Upper lobe of right lung (tissue), 1 donor: Measurements from ENCODE around the gene TYK2. TPM values are rescaled to one million over a fixed set of nuclear protein-coding genes. Genes with fewer than 3 reads are reported as not detected.
A peak's percentile ranks its signal among the peaks of the same experiment; 100 is the strongest.
"Not testable (repeated sequence)": the region's sequence is repeated elsewhere in the genome, so short reads cannot be mapped to it uniquely, and the experiment has no call there.

Experiments
- ATAC-seq: fragments of 200-7000 bp; cut with Tn5 transposase; one replicate; pipeline ENCODE4 v1.9.1; 2020; ENCODE audit warnings: mild to moderate bottlenecking, moderate library complexity
- DNase-seq: peaks from one replicate; pipeline ENCODE4 v3.0.0-alpha.2; 2020
- H3K27ac ChIP-seq: fragments of 200-600 bp; one replicate; pipeline ENCODE4 v1.8.0; 2022
- H3K27me3 ChIP-seq: fragments of 200-600 bp; one replicate; pipeline ENCODE4 v1.8.0; 2022; ENCODE audit warnings: mild to moderate bottlenecking
- H3K36me3 ChIP-seq: fragments of 200-600 bp; one replicate; pipeline ENCODE4 v1.8.0; 2022
- H3K4me1 ChIP-seq: fragments of 200-600 bp; one replicate; pipeline ENCODE4 v1.8.0; 2022
- H3K4me3 ChIP-seq: fragments of 200-600 bp; one replicate; pipeline ENCODE4 v1.8.0; 2022; ENCODE audit warnings: mild to moderate bottlenecking
- H3K9me3 ChIP-seq: fragments of 200-600 bp; one replicate; pipeline ENCODE4 v1.8.0; 2022
- intact Hi-C: fragments of 100-400 bp; cut with DNase I; formaldehyde crosslinking; loops from one replicate; pipeline ENCODE4 v1.11.0; 2022
- total RNA-seq: library from RNA; stranded (reverse); fragmentation: NEBNext Ultra II Directional; extraction: Animal tissue kit (Norgen Biotek cat#: 25700); gene quantifications from one replicate; pipeline ENCODE4 v1.2.1, GENCODE V29; 2021
- TF ChIP-seq, protein P1 (sequence below): fragments of 200-600 bp; IDR thresholded peaks from one replicate; pipeline ENCODE4 v1.8.0; 2022; ENCODE audit warnings: antibody characterized with exemption
- donor health status: DM: no; HTN: yes; CAD: no; lungs with severe emphysema.

The TYK2 gene
- total RNA-seq, 1 donor from 2014 or later: 140 TPM

DNA sequence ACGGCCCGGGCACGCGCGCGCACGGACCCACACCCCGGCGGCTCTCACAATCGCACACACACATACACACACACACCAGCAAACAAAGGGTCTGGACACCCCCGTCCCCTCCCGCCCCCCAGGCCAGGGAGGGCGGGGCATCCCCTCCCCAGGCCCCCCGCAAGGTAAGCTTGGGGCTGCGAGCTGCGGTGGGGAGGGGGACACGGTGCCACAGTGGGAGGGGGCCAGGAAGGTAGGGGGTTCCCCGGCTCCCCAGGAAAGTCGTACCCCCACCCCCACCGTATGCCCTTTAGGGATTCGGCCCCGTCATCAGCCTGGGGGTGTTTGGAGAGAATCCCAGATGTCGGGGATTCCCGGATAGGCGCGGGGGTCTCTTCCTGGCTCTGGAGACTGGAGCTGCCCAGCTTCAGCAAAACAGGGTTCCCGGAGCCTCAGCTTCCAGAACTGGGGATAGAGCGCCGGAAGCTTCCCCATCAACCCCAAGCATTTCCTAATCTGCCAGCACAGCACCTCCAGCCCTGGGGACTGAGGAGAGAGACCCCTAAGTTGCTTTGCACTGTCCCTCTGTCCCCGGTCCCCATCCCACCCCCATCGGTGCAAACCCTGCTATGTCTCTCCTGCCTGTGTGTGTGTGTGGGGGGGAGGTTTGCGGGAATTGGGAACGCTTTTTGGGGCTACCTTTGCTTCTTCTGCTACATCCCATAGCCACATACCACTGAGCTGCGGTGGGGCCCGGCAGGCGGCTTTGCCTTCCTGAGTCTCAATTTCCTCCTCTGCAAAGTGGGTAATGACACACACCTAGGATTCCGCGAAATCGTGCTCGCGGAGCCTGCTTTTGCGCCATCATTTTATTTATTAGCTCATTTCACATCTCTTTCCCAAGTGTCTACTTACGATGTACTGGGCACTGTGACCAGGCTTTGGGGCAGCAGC is 24.8 kb upstream of the TYK2 start:
- H3K4me3 ChIP-seq: peak overlapping the region; percentile 89
- ATAC-seq: no peak
- intact Hi-C loops: loop anchor here (5.0 kb wide), 1 partner anchor 148 kb away; no protein-coding TSS in a partner anchor
- H3K27me3 ChIP-seq: peaks cover 7% of the 10 kb centered on the region
- H3K36me3 ChIP-seq: no peaks in the 10 kb centered on the region
- peak overlapping the region; percentile 36 for H3K27ac ChIP-seq
- DNase-seq: no peak
- peaks cover 47% of the 10 kb centered on the region for H3K4me1 ChIP-seq
- TF ChIP-seq, protein P1, sequence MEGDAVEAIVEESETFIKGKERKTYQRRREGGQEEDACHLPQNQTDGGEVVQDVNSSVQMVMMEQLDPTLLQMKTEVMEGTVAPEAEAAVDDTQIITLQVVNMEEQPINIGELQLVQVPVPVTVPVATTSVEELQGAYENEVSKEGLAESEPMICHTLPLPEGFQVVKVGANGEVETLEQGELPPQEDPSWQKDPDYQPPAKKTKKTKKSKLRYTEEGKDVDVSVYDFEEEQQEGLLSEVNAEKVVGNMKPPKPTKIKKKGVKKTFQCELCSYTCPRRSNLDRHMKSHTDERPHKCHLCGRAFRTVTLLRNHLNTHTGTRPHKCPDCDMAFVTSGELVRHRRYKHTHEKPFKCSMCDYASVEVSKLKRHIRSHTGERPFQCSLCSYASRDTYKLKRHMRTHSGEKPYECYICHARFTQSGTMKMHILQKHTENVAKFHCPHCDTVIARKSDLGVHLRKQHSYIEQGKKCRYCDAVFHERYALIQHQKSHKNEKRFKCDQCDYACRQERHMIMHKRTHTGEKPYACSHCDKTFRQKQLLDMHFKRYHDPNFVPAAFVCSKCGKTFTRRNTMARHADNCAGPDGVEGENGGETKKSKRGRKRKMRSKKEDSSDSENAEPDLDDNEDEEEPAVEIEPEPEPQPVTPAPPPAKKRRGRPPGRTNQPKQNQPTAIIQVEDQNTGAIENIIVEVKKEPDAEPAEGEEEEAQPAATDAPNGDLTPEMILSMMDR: no peak
- no peaks in the 10 kb centered on the region for H3K9me3 ChIP-seq

DNA sequence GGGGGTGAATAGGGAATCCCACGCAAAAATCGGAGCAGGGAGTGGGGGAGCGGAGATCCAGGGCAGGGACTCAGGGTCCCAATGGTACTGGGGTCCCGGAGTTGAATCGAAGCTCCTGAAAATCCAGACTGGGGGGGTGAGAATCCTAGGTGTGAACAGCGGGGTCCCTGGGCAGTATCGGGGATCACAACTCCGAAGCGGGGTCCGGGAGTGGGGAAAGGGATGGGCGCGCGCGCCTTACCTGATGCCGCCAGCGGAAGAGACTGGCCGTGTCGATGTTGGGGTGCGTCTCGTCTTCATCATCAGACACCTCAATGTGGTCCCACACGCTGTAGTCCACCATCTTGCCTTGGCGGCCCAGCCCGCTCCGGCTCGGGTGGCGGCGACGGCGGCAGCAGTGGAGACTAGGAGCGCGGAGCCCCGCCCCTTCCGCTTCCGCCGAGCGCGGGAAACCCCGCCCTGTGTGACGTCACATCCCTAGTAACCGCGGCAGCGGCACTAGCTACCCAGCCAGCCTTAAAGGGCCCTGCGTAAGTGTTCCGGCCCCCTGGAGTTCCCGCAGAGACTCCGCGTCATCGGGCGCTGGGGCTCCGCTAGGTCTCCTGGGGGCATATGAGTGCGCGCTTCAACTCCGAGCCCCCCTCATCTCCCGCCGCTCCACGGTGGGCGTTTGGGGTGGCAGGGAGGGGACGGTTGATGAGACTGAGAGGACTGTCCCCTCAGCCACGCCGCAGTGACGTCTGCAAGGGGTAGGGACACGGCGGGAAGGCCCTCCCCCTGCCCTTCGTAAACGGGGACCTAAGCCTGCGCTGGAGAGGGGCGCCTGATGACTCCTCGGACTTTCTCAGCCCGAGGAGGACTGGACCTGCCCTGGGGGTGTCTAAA is 23.0 kb upstream of the TYK2 start, which contains the start of gene CDC37:
Gene CDC37 (minus strand): TSS at position 406 of the 885 bp plus-strand sequence. CDS start 63 bp downstream, at position 343.
- H3K27me3 ChIP-seq: peaks cover 7% of the 10 kb centered on the region
- ATAC-seq: peak; percentile 93
- H3K4me1 ChIP-seq: peaks cover 47% of the 10 kb centered on the region

DNA sequence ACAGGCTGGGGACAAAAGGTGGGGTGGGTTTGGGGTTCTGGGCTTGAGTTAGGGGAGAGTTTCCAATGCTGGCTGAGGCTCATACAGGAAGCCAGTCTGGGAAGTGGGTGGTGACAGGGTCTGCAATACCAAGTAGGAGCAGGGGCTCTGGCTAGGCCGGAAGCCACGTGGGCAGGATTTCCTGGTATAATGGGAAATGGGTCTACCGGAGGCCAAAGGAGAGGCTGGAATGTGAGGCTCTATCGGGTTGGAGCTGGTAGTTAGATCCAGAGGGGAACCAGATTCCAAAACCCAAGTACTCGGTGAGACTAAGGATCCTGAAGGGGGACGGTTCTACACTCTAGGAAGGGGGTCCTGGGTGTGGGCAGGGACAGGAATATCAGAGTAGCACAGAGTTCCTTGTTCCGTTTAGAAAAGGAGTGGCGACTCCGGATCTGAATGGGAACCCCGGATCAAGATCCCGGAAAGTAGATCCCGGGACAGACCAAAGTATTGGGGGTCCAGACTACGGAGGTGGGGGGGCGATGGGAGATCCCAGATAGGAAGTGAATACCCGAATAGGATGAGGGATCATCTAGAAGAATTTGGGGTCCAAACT is 22.2 kb upstream of the TYK2 start:
- H3K27ac ChIP-seq: peak overlapping the region; percentile 71
- peaks cover 47% of the 10 kb centered on the region for H3K4me1 ChIP-seq
- no peak for DNase-seq

More for the DNA sequence above, 23.0 kb upstream of the TYK2 start, which contains the start of gene CDC37:
- Histone ChIP-seq H3K36me3 (peaks cover 8% of the 10 kb centered on the region), H3K27ac (peak within 1 kb of the TSS; percentile 71), H3K4me3 (peak within 1 kb of the TSS; percentile 89), H3K9me3 (no peaks in the 10 kb centered on the region)
- TF ChIP-seq, protein P1: no peak
- intact Hi-C loops: loop anchor here (5.0 kb wide), 1 partner anchor 146 kb away; no protein-coding TSS in a partner anchor
- DNase-seq: peak; percentile 98

DNA sequence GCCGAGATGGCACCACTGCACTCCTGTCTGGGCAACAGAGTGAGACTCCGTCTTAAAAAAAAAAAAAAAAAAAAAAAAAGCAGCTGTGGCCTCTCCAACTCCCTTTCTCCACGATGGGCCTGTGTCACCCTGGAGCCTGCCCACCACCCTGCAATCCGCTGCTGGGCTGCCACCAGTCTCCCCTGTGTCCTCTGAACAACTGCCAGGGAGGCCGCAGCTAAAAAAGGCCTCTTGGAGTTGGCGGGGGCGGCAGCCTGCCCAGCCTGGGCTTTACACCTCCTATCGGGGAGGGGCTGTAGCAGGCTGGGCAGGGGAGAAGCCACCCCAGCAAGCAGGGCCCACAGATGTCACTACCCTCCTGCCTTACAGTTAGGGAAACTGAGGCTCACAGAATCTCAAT is 19.5 kb upstream of the TYK2 start:
- Histone ChIP-seq H3K36me3 (peaks cover 26% of the 10 kb centered on the region), H3K4me3 (no peak overlapping the region), H3K4me1 (peaks cover 32% of the 10 kb centered on the region), H3K27ac (no peak overlapping the region), H3K9me3 (no peaks in the 10 kb centered on the region), H3K27me3 (no peaks in the 10 kb centered on the region)
- intact Hi-C loops: loop anchor here (5.0 kb wide), 1 partner anchor 143 kb away; no protein-coding TSS in a partner anchor
- DNase-seq (no peak), ATAC-seq (no peak)
- TF ChIP-seq, protein P1: no peak

More for the DNA sequence above, 22.2 kb upstream of the TYK2 start:
- Histone ChIP-seq H3K9me3 (no peaks in the 10 kb centered on the region), H3K36me3 (peaks cover 15% of the 10 kb centered on the region), H3K27me3 (peaks cover 7% of the 10 kb centered on the region), H3K4me3 (peak overlapping the region; percentile 89)
- TF ChIP-seq, protein P1: no peak
- intact Hi-C loops: loop anchor here (5.0 kb wide), 1 partner anchor 145 kb away; no protein-coding TSS in a partner anchor
- no peak for ATAC-seq

DNA sequence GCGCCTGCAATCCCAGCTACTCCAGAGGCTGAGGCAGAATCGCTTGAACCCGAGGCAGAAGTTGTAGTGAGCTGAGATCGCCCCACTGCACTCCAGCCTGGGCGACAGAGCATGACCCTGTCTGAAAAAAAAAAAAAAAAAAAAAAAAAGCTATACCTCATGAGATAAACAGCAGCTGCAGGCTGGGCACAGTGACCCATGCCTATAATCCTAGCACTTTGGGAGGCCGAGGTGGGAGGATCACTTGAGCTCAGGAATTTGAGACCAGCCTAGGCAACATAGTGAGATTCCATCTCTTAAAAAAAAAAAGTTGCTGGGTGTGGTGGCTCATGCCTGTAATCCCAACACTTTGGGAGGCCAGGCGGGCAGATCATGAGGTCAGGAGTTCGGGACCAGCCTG is 19.0 kb upstream of the TYK2 start:
- H3K9me3 ChIP-seq, H3K27me3 ChIP-seq, ATAC-seq, DNase-seq, H3K4me3 ChIP-seq, intact Hi-C loops, H3K27ac ChIP-seq: not testable (repeated sequence)
- Histone ChIP-seq H3K36me3 (peaks cover 31% of the 10 kb centered on the region), H3K4me1 (peaks cover 27% of the 10 kb centered on the region)
